CD14-positive monocyte (primary cell): Measurements from ENCODE around the gene MAP1LC3B. TPM values are rescaled to one million over a fixed set of nuclear protein-coding genes. Genes with fewer than 3 reads are reported as not detected.

Source experiments
- DNase-seq, 3 donors: peaks; one replicate each; pipeline ENCODE4 v3.0.0-alpha.2; 2011 to 2022
- H2AFZ ChIP-seq: 2 replicates; pipeline ENCODE4 v1.6.0; 2012; ENCODE audit warnings: mild to moderate bottlenecking, low read depth, low read length, inconsistent platforms; ENCODE audit not compliant: insufficient read depth, poor library complexity, severe bottlenecking
- H3K27ac ChIP-seq, 2 donors: 1 replicate in 1 of 2; 2 replicates in 1 of 2; pipeline ENCODE4 v1.5.1; 2012 to 2013; ENCODE audit warnings: low read length in 2 of 2, control low read depth in 1 of 2, inconsistent platforms in 1 of 2, low read depth in 1 of 2, mild to moderate bottlenecking in 1 of 2
- H3K27me3 ChIP-seq, 2 donors: one replicate each; pipeline versions ENCODE4 v1.6.0 to v1.6.1; 2011 to 2013; ENCODE audit warnings: low read length in 2 of 2; ENCODE audit not compliant: control insufficient read depth in 2 of 2, insufficient read depth in 2 of 2
- H3K36me3 ChIP-seq, 2 donors: replicated peaks in 1 of 2; 1 replicate in 1 of 2; 2 replicates in 1 of 2; pipeline versions ENCODE4 v1.5.1 to v1.6.1; 2012 to 2013; ENCODE audit warnings: low read length in 2 of 2, control low read depth in 1 of 2, inconsistent platforms in 1 of 2, mild to moderate bottlenecking in 1 of 2; ENCODE audit not compliant: insufficient read depth in 2 of 2, control insufficient read depth in 1 of 2
- H3K4me1 ChIP-seq, 2 donors: 1 replicate in 1 of 2; 2 replicates in 1 of 2; pipeline versions ENCODE4 v1.5.1 to v1.6.1; 2012 to 2013; ENCODE audit warnings: low read length in 2 of 2, control low read depth in 1 of 2, inconsistent platforms in 1 of 2, mild to moderate bottlenecking in 1 of 2, moderate library complexity in 1 of 2; ENCODE audit not compliant: insufficient read depth in 2 of 2, control insufficient read depth in 1 of 2
- H3K4me2 ChIP-seq: replicated peaks from 2 replicates; pipeline ENCODE3; 2012; ENCODE audit warnings: low read length, moderate library complexity, mild to moderate bottlenecking; ENCODE audit not compliant: poor library complexity, severe bottlenecking; ENCODE audit errors: extremely low read depth
- H3K4me3 ChIP-seq, 3 experiments: fragments of 200-600 bp in 1 of 3; sonication (generic) in 1 of 3; replicated peaks in 1 of 3; 1 replicate in 2 of 3; 2 replicates in 1 of 3; pipeline ENCODE4 v1.5.1; 2011 to 2013; ENCODE audit warnings: low read length in 3 of 3, mild to moderate bottlenecking in 3 of 3, control low read depth in 2 of 3, low read depth in 2 of 3, inconsistent platforms in 1 of 3, moderate library complexity in 1 of 3
- H3K79me2 ChIP-seq: 2 replicates; pipeline ENCODE4 v1.6.0; 2012; ENCODE audit warnings: mild to moderate bottlenecking, control low read depth, inconsistent platforms, low read length, moderate library complexity; ENCODE audit not compliant: insufficient read depth
- H3K9ac ChIP-seq: 2 replicates; pipeline ENCODE4 v1.6.0; 2017; ENCODE audit warnings: low read length, mild to moderate bottlenecking; ENCODE audit not compliant: insufficient read depth, poor library complexity, severe bottlenecking
- H3K9me3 ChIP-seq, 2 donors: replicated peaks in 1 of 2; 1 replicate in 1 of 2; 2 replicates in 1 of 2; pipeline versions ENCODE4 v1.5.1 to v1.6.1; 2012 to 2013; ENCODE audit warnings: low read length in 2 of 2, control low read depth in 1 of 2; ENCODE audit not compliant: control insufficient read depth in 1 of 2, insufficient read depth in 1 of 2
- H4K20me1 ChIP-seq: 2 replicates; pipeline ENCODE4 v1.6.0; 2012; ENCODE audit warnings: mild to moderate bottlenecking, low read length, control low read depth, moderate library complexity; ENCODE audit not compliant: insufficient read depth
- H3K27ac Mint-ChIP-seq, 7 donors: one replicate each; pipeline ENCODE4 v1.8.0; 2020; ENCODE audit warnings: mild to moderate bottlenecking in 7 of 7, mixed read lengths in 7 of 7, moderate library complexity in 6 of 7, inconsistent platforms in 2 of 7
- H3K27me3 Mint-ChIP-seq, 3 donors: one replicate each; pipeline ENCODE4 v1.8.0; 2021 to 2022; ENCODE audit warnings: low read depth in 3 of 3, mild to moderate bottlenecking in 3 of 3, mixed read lengths in 3 of 3, moderate library complexity in 3 of 3, inconsistent platforms in 1 of 3
- H3K36me3 Mint-ChIP-seq, 2 donors: one replicate each; pipeline ENCODE4 v1.8.0; 2020; ENCODE audit warnings: mixed read lengths in 2 of 2, inconsistent platforms in 1 of 2, mild to moderate bottlenecking in 1 of 2
- H3K4me1 Mint-ChIP-seq: one replicate; pipeline ENCODE4 v1.8.0; 2020; ENCODE audit warnings: mild to moderate bottlenecking, mixed read lengths
- H3K4me3 Mint-ChIP-seq, 2 donors: one replicate each; pipeline ENCODE4 v1.8.0; 2020; ENCODE audit warnings: mild to moderate bottlenecking in 2 of 2, mixed read lengths in 2 of 2, moderate library complexity in 1 of 2
- H3K9me3 Mint-ChIP-seq, 7 donors: one replicate each; pipeline ENCODE4 v1.8.0; 2020 to 2022; ENCODE audit warnings: mixed read lengths in 7 of 7, mild to moderate bottlenecking in 6 of 7, moderate library complexity in 6 of 7, inconsistent platforms in 2 of 7
- CTCF ChIP-seq: fragments of 200-600 bp; IDR thresholded peaks from one replicate; pipeline ENCODE4 v1.8.0; 2022; ENCODE audit warnings: antibody characterized with exemption, mild to moderate bottlenecking
- WGBS: methylation state at CpG from one replicate; pipeline ENCODE4 v1.1.5; 2013; ENCODE audit warnings: missing lambda C conversion rate; ENCODE audit not compliant: insufficient coverage; 5-methylcytosine and 5-hydroxymethylcytosine counted together
- intact Hi-C, 2 donors: fragments of 100-400 bp; cut with micrococcal nuclease; formaldehyde crosslinking; loops; one replicate each; pipeline versions ENCODE4 v1.15.0 to v1.15.1; 2023
- polyA minus RNA-seq: library from RNA; depleted of rRNA, polyadenylated mRNA; stranded (reverse); fragments of >200 nt; gene quantifications from 2 replicates; pipeline ENCODE4 v1.2.3, GENCODE V29; 2012
- polyA plus RNA-seq, 3 donors: library from polyadenylated mRNA; depleted of rRNA in 1 of 3; unstranded in 2 of 3; stranded (reverse) in 1 of 3; fragments of 300-500 nt in 2 of 3; fragments of >200 nt in 1 of 3; fragmentation: Illumina TruSeq in 2 of 3; gene quantifications; 1 replicate in 2 of 3; 2 replicates in 1 of 3; pipeline ENCODE4 v1.2.3, GENCODE V29; 2012 to 2021
- total RNA-seq, 12 experiments: library from RNA in 1 of 12; stranded (reverse) in 1 of 12; fragments of 120-200 nt in 1 of 12; gene quantifications; one replicate each; pipeline ENCODE4 v1.2.4 and lab custom pipeline; 2013 to 2026; ENCODE audit warnings: mixed read lengths in 6 of 12, inconsistent platforms in 1 of 12

Gene MAP1LC3B
- total RNA-seq (2013), result 61.8 TPM
- polyA plus RNA-seq (100 to 1,000 TPM; 102 to 147 (median 140) TPM), polyA minus RNA-seq (45.7 and 53.0 TPM in 2 replicates), total RNA-seq (lab: John Stamatoyannopoulos, UW) (88.3 to 204 (median 128) reads per million in 11 experiments)

GRCh38 chr16:87391950-87392820 is at the start of gene MAP1LC3B:
MAP1LC3B (plus strand) TSS chr16:87392336; CDS start chr16:87392428, 92 bp downstream.
- H3K79me2 ChIP-seq, result peaks cover 47% of the 10 kb centered on the region
- peak within 1 kb of the TSS; percentile 97 to 98 for H3K4me3 Mint-ChIP-seq
- H3K9me3 Mint-ChIP-seq, result peaks cover 0 to 1% (median 0%) of the 10 kb centered on the region in 7 donors
- no peaks in the 10 kb centered on the region for H3K36me3 ChIP-seq
- peak within 1 kb of the TSS; percentile 22 for H2AFZ ChIP-seq
- H4K20me1 ChIP-seq, result peaks cover 46% of the 10 kb centered on the region
- H3K4me3 ChIP-seq, result peak within 1 kb of the TSS; percentile 77 to 95 (median 85)
- no peaks in the 10 kb centered on the region for H3K9me3 ChIP-seq
- peaks cover 22 to 24% of the 10 kb centered on the region in 2 donors for H3K36me3 Mint-ChIP-seq
- H3K27me3 Mint-ChIP-seq, result peaks cover 0 to 3% (median 1%) of the 10 kb centered on the region in 3 donors
- DNase-seq, result peak; percentile 95 to 97 (median 97)
- peak within 1 kb of the TSS; percentile 96 to 100 (median 98) for H3K27ac Mint-ChIP-seq
- peak within 1 kb of the TSS; percentile 87 to 99 for H3K27ac ChIP-seq
- H3K9ac ChIP-seq, result peak within 1 kb of the TSS; percentile 97
- intact Hi-C loops, result loop anchor here in 1 of 2 donors (5.0 kb wide), 1 partner anchor 75 kb away; the partner anchor contains the start of gene C16orf95
- H3K4me1 ChIP-seq, result peaks cover 45 to 59% of the 10 kb centered on the region in 2 donors
- H3K4me1 Mint-ChIP-seq, result peaks cover 50% of the 10 kb centered on the region
- no peak for TF ChIP-seq CTCF
- under 1% methylated on average over 112 of the region's 113 CpGs for WGBS
- no peaks in the 10 kb centered on the region for H3K27me3 ChIP-seq
- H3K4me2 ChIP-seq, result peak within 1 kb of the TSS; percentile 80

GRCh38 chr16:87342504-87342903 is 49.6 kb upstream of the MAP1LC3B start:
- H3K4me3 Mint-ChIP-seq, result no peak overlapping the region
- DNase-seq, result no peak
- WGBS, result 98% methylated on average over 18 of the region's 20 CpGs

More at GRCh38 chr16:87342504-87342903, 49.6 kb upstream of the MAP1LC3B start:
- H3K36me3 Mint-ChIP-seq, result peaks cover 55 to 68% of the 10 kb centered on the region in 2 donors
- Histone ChIP-seq H3K27ac (no peak overlapping the region), H3K4me1 (peaks cover 0 to under 1% of the 10 kb centered on the region in 2 donors), H3K79me2 (no peaks in the 10 kb centered on the region), H3K9me3 (no peaks in the 10 kb centered on the region), H4K20me1 (no peaks in the 10 kb centered on the region), H3K9ac (no peak overlapping the region), H3K4me3 (no peak overlapping the region), H3K36me3 (peaks cover 8 to 13% of the 10 kb centered on the region in 2 donors), H3K27me3 (peaks cover 0 to under 1% of the 10 kb centered on the region in 2 donors), H3K4me2 (no peak overlapping the region), H2AFZ (no peak overlapping the region)
- intact Hi-C loops, result no loop called here
- no peak overlapping the region for H3K27ac Mint-ChIP-seq
- peaks cover 7% of the 10 kb centered on the region for H3K4me1 Mint-ChIP-seq
- no peak for TF ChIP-seq CTCF
- H3K9me3 Mint-ChIP-seq, result peaks cover 0 to 8% (median 2%) of the 10 kb centered on the region in 7 donors
- H3K27me3 Mint-ChIP-seq, result peaks cover 1 to 19% (median 9%) of the 10 kb centered on the region in 3 donors
